Putamen (tissue), 1 donor: ENCODE data around the gene CAPN14.

ENCODE experiments used
- DNase-seq: peaks from one replicate; pipeline ENCODE4 v3.0.0-alpha.2; 2016; ENCODE audit warnings: low spot score

CAPN14 gene

DNA sequence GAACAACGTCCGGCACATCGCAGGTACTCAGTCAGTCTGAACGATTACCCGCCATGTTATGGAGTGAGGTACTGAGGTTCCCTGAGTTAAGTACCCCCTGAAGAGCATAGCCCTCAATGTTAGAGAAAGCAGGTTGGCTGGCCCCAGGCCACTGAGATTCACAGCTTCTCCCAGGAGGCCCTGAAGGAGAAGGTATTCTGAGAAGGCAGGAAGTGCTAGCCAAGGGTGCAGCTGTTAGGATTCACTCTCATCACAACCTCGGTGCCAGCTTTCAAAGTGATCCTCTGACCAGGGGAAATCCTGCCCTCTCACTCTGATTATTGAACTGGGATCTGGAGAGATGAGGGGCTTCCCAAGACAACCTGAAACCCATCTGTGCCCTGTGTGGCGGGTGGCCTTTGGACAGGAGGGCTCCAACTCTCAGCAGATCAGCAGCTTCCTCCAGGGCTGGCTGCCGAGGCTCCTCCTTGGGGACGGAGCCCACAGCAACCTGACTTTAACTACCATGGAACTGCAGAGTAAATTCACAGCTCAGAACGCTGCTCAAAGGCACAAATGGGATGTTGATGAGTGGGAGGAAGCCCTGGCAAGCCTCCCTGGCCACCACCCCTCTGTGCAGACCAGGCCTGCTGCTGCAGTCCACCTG is 24.4 kb upstream of the CAPN14 start:
- DNase-seq = no peak

DNA sequence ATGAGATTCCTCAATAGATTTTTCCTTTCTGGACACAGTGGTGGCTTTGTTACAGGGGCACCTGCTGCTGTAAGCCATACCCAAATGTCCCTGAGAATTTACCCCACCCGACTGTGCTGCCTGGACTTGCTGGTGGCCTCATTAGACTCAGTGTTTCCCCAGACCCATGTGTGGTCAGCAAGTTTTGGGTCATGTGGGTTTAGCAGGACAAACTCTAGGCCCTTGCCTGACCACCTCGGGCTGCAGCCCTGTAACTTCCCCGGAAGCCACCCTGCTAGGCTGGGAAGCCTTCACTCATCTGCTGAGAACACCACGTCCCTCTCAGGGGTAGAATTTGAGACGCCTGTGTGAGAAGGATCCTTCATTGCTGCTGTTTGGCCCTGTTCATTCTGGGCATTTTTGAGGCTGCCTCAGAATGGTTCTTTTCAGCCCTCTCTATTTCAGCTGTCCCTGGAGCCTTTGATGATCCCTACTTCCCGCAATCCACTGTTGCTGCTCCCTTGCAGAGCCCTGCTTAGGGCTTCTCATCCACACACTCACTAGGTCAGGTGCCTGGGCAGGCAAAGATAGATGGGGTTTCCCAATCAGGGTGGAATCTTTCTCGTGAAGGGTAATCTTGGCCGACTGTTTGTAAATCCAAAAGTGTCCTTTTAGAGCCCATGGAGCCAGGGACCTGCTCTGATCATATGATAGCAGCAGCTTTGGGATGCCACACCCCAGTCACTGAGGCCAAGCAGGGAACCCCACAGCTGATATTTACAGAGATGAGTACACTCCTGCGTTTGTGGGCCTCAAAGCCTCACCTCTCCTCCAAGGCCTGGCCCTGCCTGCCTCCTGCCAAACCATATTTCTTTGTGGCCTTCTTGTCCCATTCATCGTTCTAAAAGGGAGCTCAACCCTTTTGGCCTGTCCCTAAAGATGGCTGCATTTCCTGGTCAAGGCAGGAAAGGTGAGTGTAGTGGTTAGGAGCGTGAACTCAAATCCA is 23.4 kb upstream of the CAPN14 start:
- DNase-seq = no peak

DNA sequence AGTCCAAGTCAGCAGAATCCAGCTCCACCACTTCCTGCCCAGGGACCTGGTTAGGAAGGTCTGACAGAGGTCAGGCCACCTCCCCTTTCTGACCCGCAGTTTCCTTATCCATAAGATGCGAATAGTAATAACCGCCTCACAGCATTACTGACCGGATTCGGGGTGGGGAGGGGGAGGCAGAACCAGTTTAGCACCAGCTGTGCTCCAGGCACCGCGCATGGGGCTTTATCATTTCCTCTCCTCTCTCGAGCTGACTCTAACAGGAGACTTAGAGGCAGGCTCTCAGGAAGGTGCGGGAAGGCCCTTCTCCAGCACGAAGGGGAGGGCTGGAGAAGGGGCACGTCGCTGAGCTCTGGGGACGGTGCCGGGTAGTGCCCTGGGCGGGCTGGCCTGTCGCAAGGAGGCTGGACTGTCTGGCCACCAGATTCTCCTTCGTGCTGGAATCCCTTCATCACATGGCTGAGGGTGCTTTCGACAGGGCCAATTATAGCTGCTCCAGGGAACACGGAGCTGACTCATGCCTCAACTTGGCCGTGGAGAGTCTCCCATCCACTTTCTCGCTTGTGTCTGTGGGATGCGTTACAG is 22.4 kb upstream of the CAPN14 start:
- DNase-seq = no peak

DNA sequence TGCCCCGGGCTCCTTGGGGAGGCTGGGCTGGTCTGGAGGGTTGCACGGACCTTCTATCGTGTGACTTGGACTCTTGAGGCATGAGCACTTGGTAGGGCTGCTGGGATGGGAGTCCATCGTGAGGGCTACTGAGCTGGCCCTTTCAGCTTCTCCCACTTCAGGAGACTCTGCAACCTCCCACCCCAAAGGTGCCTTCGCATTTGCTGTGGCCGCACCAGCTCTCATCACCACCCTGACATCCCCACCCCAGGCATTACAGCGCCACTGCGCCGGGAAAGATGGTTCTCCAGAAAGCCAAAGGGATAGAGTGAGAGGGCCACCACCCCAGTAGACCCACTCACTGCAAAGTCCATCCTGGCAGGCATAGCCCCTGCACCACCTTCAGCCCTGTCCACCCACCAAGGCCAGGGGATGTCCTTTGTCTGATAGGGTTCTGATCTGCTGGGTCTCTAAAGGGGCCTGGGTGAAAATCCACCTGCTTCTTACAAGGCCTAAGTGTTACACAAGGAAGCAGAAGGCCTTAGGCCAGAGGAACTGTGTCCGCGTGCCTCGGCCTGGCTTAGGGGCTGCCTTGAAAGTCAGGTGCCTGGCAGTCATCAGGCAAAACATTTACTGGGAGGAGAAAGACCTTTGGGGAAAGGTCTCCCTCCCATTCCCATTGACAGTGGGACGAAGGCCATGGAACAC is 21.7 kb upstream of the CAPN14 start:
- DNase-seq = no peak

DNA sequence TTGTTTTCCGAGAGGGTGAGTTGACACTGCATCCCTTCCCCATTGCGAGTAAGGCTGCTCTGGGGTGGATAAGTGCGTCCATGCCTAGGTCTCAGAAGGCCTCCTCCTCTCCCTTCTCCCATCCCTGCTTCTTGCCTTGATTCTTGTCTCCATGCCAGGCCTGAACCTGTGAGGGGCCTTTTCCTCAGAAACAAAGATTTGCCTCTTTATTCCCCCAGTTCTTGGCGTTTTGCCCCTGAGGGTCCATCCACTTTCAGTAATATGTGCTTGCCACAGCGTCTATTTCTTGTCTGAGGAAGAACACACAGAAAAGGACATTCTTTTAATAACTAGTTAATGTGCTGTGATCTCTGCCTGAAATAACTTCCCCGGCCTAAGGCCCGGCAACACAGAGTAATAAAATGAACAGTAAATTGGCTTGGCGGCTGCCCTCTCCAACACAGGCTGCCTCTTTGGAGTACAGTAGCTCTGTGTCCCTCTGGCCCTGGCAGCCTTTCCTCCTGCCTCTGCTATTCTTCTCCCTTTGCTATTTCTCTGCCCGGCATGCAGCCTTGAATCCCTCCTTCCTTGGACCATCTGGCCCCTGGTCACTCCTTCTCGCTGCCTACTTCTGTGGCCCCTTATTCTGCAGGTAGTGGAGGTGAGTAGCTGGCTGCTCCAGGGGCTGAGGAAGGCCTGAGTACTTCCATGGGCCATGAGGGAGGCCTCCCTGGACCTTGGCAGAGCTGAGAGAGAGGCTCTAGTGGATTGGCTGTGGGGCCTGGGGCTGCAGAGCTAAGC is 21.0 kb upstream of the CAPN14 start:
- peak; percentile 56 for DNase-seq

DNA sequence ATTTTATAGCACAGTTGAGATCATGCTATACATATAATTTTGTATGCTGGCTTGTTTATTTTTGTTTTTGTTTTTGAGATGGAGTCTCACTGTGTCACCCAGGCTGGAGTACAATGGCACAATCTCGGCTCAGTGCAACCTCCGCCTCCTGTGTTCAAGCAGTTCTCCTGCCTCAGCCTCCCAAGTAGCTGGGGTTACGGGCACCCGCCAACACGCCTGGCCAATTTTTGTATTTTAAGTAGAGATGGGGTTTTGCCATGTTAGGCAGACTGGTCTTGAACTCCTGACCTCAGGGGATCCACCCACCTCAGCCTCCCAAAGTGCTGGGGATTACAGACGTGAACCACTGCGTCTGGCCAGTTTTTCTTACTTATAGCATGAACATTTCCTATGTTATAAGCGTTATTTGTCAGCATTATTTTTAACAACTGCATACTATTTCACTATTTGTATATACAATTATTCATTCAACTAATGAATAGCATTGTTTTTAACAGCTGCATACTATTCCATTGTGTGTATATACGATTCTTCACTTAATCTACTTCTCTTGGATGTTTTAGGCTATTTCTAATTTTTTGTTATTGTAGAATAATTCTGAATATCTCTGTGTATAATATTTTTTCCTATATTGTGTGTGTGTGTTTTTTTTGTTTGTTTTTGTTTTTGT is 20.2 kb upstream of the CAPN14 start:
- no peak for DNase-seq

DNA sequence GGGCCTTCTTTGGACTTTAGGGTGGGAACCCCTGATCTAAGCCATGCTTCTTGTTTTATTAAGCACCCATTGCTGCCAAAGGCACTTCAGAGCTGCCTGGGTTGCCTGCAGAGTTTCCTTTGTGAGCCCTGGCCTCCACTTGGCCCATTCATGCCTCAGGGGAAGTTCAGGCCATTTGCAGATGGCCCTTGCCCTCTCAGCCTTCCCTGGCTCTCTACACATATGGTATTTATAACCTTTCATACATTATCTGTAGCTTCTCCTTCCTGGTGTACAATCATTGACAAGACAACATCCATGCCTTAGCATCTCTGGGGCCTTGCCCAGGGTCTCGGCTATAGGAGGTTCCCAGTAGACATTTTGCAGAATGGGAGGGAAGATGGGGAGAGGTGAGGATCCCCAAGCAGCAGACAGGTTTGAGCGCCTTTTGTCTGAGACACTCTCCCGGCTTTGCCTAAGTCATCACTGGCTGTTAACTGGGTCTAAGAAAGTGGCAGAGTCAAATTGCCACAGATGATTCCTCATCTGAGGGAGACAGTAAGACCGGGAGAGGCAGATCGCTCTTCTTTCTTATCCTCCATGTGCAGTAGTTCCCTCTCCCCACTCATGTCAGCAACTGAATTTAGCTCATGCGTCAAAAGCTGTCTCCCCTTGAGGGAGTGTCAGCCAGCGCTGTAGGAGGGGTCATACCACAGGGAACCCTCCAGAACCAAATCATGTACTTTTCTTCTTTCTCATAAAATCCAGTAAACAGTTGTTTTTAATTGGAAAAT is 19.3 kb upstream of the CAPN14 start:
- no peak for DNase-seq

DNA sequence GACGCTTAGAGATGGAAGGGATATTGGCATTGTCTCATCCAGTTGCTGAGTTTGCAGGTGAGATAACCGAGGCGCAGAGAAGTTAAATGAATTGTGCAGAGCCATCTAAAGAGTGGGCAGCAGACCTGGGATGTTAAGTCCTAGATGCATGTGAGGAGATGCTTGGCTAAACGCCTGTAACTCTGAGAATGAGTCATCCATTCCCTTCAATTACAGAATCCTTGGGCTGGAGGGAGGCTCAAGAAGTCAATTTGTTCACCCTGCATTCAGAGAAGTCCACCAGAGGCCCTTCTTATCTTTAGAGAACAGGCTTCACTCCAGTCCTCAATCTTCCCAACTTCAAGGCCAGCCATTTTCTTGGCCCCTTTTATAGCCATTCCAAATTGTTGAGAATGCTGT is 18.2 kb upstream of the CAPN14 start:
- no peak for DNase-seq

DNA sequence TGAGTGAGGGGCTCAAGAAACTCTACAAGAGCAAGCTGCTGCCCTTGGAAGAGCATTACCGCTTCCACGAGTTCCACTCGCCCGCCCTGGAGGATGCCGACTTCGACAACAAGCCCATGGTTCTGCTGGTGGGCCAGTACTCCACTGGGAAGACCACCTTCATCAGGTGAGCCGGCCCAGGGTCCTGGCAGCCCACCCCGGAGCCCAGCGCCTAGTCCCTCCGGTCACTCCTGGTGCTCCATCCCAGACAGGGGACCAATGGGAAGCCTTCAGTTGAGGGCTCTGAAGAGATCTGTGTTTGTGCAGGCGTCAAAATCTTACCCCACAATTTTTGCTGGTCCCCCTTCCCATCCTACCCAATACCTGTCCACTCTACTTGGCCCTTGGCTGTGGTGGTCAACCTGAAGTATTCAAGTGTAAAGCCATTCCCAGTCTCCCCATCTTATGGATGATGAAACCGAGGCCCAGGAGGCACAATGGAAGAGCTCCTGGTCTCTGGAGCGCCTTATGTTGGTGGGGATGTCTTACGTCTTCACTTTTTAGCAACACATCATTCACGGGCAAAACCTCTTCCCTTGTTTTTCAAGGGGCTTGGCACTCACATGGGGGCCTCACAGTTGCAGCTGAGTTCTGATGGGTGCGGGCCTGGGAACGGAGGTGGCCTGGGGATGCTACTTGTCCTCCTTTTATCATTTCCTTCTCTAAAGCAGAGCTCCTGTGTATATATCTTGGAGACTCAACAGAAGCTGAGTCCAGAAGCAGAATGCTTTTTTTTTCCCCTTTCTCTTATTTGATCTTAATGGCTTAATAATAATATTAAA is 17.6 kb upstream of the CAPN14 start:
- DNase-seq = no peak

DNA sequence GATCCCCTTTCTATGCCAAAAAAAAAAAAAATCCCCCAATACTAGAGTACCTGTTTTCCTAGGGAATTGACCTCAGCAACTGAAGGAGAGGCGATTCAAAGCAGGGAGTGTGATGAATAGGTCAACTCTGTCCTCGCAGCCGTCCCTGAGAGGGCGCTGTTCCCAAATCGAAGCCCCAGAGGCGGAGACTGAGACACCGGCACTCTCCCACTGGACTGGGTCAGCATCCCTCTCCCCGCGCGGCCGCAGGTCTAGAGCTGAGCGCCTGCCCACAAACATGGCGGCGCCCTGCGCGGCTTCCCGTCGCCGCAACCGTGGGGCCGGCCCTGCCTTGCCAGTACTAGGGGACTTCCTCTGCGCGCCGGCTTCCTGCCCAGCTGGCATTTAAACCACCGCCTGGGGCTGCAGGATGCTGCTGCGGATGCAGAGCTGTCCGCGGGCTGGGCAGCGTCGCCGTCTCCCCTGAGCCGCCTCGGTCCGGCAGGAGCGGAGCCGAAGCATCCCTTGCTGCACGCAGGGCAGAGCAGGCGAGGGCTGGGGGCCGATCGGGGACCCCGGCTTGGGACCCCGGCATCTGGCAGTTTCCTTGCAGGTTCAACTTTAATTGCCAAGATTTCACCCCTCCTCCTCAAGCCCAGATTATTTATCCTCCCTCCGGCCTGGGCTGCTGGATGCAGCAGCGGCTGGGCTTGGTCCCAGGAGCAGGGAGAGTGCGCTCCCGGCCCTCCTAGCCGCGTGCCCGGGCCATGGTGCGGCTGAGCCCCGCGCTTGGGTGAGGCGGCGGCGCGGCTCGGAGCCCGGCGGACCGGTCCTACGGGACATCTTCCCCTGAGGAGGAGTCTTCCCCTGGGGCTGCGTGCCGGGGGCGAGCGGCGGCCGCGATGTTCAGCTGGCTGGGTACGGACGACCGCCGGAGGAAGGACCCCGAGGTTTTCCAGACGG is 16.7 kb upstream of the CAPN14 start, which contains the start of gene EHD3:
Gene EHD3, plus strand, starts transcription at position 412 of the 942 bp plus-strand sequence. Its CDS starts 470 bp downstream, at position 882.
- peak; percentile 88 for DNase-seq

DNA sequence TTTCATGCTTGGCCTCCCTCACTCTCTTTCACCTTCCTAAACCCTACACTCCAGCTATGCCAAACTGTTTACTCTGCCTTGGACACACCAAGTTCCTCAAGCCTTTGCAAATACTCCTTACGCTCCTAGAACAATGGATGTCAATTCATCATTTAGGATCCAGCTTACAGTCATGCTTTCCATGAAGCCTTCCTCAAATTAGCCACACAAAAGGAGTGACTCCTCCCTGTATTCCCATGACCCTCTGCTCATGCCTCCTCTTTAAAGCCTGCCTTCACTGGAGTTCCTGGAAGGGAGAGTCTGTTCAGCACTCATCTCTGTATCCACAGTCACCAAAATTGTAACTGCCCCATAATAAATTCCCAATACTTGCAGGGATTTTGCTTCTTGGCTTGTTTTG is 15.9 kb upstream of the CAPN14 start:
- DNase-seq = no peak

DNA sequence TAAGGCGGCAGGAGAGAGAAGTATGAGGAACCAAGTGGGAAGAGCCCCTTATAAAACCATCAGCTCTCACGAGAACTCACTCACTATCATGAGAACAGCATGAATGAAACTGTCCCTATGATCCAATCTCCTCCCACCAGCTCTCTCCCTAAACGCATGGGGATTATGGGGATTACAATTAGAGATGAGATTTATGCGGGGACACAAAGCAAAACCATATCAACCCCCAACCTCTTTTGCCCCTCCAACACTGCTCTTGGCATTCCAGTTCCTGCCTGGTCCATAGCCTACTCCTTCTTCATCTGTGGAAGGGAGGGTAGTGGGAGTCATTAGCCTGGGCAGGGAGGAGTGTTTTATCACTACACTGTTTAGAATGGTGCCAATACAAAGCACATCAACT is 15.3 kb upstream of the CAPN14 start:
- DNase-seq = no peak

DNA sequence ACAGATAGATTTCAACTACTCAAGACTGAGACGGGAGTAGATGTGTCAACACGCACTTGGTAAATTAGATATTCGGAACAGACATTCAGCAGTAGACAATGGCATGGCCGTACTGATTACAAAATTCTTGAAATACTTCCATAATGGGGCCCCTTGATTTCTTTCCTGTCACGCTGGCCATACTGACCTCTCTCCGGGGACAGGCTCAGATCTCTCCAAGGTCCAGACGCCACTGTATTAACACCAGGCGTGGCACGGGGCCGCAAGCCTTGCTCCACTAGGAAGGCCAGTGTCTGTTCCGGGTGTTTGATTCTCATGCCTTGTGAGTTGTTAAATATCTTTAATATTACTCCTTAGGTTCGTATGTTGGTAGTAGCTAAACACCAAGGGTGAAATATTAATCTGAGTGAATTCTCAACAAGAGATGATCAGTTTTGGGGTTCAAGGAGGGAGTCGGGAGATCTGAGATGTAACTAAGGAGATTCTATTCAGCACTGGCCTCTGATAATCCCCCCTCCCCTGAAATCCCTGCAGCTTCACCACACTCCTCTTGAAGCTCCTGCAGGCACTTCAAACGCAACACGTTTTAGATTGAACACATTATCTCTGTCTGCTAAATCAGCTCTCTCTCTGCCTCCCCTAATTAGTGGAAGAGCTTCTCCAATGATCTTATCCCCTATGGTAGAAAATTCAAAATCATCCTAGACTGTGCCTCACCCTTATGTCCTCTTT is 14.4 kb upstream of the CAPN14 start:
- DNase-seq = no peak

DNA sequence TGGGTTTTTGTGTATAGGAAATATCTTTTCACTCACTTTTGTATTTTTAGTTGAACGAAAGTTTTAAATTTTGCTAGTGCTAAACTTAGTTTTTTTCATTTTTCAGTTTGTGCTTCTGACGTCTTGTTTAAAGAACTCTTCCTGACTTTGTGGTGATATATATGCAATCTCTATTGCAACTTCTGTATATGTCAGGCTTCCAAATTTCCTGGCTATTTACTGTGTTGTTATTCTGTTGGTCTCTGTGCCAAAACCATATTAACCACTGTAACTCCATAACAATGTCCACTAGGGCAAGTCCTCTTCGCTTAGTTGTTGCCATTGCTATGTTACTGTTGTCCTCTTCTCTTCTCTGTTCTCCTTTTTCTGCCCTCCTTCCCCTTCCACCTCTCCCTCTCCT is 13.4 kb upstream of the CAPN14 start:
- no peak for DNase-seq

DNA sequence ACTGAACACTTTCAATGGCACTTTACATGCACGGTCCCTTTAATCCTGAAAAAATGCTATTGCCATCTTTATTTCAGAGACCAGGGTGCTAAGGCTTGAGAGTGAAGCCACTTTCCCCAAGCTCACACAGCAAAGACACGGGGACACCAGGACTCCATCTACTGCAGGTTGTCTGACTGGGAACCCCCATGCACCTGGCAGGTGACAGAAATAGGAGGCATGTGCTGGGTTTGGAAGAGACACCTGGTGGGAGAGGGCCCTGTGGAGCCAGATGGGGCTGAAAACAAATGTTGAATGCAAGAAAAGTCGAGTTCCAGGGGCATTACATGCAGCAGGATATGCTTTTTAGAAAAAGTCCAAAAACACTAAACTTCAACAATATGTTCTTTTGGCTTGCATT is 11.4 kb upstream of the CAPN14 start:
- no peak for DNase-seq

DNA sequence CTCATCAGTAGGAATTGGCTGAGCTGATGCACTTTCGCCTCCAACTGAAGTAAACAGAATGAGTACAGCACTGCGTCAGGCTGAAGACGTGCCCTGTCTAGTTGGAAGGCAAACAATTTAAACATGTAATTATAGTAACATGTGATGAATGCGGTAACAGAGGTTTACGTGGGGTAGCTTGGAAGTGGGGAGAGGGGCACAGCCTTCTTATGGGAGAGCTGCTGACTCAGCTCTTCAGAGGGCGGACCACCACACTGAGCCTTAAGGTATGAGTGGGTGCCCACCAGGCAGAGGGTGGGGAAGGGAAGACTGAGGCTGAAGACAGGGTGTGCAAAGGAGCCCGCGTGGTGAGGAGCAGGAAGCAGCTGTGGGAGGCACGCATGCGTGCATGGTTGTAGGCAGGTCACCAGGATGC is 10.4 kb upstream of the CAPN14 start:
- no peak for DNase-seq

DNA sequence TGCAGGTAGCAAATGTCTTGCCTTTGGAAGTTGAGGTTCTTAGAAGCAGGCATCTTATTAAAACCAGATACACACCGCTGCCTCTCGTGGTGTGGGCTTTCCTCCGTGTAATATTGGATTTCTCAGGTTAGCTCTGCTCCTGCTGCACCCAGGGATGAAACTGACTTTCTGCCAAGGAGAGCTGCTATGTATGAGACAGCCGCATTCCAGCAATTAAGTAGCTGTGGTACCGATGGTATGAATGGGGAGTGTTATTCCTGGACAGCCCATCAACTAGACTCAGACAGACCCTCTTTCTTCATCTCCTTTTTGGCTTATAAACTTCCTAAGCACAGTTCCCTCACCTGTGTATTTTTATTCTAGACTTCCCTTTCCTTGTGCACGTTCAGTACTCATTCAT is 9.8 kb upstream of the CAPN14 start:
- no peak for DNase-seq
